HPDE6-E6E7 (cell line): Measurements from ENCODE around the gene ZNF554.
"Not testable (repeated sequence)": the region's sequence is repeated elsewhere in the genome, so short reads cannot be mapped to it uniquely, and the experiment has no call there.

Source experiments
- DNase-seq: peaks from one replicate; pipeline ENCODE4 v3.0.0; 2011; ENCODE audit warnings: missing footprints; ENCODE audit errors: extremely low spot score

Gene ZNF554

DNA sequence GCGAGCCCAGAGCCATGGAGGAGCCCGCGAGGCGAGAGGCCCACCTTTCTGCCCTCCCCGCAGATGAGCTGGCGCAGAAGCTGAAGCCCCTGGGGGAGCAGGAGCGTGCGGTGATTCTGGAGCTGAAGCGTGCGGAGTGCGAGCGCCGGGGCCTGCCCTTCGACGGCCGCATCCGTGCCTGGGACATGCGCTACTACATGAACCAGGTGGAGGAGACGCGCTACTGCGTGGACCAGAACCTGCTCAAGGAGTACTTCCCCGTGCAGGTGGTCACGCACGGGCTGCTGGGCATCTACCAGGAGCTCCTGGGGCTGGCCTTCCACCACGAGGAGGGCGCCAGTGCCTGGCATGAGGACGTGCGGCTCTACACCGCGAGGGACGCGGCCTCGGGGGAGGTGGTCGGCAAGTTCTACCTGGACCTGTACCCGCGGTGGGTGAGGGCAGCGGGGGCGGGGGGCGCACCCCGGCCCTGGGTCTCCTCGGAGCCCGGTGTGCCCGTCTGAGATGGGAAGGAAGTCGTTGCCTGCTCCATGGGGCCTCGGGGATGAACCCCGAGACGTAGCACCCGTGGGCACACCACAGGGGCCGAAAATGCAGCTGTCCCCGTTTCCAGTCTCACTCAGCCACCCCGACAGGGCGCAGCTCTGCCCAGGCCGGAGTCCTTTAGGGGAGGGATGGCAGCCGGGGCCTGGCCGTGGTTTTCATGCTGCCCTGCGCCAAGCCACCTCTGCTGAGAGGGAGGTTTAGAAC lies 12.1 kb upstream of the ZNF554 start:
- DNase-seq = no peak

DNA sequence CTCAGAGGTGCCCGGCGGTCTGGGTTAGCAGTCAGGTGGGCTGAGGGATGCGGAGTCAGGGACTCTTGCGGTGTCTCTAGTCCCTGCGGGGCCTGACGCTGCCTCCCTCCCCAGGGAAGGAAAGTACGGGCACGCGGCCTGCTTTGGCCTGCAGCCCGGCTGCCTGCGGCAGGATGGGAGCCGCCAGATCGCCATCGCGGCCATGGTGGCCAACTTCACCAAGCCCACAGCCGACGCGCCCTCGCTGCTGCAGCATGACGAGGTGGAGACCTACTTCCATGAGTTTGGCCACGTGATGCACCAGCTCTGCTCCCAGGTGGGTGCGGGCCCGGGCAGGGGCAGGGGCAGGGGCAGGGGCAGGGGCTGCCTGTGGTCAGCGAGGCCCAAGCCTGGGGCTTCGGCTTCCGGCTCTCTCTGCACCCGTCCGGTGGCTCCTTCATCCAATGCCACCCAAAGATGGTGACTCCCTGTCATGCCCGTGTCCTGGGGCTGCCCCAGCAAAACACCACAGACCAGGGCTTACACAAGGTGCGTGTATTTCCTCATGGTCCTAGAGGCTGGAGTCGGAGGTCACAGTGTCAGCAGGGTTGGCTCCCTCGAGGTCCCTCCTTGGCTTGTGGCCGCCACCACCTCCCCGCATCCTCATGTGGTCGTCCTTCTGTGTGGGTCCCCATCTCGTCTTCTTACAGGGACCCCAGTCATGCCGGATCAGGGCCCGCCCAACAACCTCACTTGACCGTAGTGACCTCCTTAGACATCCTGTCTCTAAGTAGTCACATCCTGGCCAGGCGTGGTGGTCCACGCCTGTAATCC lies 11.3 kb upstream of the ZNF554 start:
- DNase-seq = no peak

DNA sequence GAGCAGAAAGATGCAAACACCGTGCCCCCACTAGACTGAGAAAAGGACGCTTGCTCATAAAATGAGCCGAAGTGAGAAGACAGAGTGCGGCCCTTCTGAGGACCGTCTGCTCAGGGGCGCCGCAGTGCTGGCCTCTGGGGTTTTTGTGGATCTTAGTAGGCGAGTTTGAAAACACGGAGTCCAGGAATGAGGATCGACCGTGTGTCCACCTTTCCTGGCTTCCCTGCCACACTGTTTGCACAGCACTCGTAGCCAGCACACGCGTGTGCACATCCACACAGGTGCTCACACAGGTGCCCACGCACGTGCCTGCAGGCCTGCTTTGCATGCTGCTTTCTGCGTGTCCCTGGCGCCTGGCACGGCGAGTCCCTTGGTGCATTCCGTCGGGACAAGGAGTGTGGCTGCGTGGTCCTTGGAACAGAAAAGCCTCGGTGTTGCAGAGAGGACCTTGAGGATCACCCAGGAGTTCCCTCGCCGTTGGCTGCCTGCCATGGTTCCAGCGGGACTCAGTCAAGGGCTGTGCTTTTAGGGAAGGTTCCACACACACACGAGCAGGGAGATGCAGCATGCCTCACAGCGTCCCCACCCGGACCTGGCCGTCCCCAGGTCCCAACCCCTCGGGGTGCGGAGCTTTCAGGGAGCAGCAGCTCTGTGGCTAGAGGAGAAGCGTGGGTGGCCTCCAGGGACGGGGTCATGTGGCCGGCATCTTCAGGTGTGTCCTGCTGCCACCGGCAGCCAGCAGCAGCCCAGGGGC lies 10.1 kb upstream of the ZNF554 start:
- no peak for DNase-seq

DNA sequence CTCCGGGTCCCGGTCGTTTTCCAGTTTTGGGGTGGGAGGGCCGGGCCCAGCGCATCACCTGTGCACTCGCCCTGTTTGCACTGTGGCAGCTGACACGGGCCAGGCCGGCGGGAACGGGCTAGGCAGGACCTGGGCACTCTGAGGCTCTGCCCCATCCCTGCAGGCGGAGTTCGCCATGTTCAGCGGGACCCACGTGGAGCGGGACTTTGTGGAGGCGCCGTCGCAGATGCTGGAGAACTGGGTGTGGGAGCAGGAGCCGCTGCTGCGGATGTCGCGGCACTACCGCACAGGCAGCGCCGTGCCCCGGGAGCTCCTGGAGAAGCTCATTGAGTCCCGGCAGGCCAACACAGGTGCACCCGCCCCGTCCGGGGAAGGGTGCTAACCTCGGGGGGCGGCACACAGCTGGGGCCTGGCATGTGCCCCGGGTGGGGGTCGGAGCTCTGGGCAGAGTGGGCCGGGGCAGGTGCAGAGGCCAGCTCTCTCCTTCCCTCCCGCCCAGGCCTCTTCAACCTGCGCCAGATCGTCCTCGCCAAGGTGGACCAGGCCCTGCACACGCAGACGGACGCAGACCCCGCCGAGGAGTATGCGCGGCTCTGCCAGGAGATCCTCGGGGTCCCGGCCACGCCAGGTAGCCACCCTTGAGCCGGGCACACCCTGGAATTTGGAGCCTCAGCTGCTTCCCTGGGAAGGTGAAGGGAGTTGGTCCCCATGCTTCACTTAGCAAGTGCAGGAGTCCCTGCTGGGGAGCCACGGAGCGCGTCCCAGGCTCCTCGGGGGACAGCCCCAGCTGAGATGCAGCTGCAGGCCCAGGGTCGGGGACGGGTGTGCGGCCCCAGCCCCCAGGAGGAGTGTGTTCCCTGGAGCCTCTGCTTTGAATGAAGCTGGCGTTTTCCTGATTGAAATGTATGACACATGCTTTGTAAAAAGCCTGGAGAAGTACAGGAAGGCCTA lies 9.3 kb upstream of the ZNF554 start:
- no peak for DNase-seq

DNA sequence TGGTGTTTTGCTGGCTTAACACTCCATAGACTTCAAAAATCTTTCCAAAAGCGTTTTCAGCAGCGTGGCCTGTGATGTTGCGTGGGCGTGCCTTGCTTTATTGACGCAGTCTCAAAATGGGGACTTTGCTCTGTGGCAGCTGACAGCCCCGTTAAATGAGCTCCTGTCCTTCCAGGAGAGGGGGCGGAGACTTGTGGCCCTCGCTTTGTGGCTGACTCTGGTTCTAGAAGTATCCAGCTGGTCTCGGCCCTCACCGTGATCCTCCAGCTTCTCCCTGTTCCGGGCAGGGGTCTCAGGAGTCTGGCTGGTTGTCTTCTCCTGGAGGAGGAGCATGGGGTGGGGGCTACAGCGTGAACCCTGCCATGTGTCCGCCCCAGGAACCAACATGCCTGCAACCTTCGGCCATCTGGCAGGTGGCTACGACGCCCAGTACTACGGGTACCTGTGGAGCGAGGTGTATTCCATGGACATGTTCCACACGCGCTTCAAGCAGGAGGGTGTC lies 8.4 kb upstream of the ZNF554 start:
- no peak for DNase-seq

DNA sequence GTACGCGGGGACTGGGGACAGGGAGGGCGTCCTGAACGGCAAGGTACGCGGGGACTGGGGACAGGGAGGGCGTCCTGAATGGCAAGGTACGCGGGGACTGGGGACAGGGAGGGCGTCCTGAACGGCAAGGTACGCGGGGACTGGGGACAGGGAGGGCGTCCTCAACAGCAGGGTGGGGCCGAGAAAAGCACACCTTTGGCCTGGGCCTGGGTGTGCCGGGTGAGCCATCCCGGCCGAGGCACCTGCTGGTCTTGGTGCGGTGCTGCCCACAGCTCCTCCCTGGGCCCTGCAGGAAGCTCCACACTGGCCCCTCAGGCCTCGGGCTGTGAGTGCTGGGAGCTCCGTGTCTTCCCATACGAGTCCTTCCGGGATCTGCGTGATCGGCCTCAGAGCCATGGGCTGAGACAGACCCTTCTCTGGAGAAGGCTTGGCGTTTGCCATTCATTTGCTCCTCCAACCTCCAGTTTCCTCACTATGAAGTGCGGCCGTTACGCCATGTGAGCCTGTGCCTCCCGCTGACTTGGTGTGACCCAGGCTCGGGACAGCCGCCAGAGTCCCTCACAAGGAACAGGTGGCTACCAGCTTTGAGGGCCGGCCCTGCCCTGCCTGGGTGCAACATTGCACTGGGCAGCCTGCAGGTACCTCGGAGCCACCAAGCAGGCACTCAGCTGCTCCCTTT lies 7.8 kb upstream of the ZNF554 start:
- DNase-seq = no peak

DNA sequence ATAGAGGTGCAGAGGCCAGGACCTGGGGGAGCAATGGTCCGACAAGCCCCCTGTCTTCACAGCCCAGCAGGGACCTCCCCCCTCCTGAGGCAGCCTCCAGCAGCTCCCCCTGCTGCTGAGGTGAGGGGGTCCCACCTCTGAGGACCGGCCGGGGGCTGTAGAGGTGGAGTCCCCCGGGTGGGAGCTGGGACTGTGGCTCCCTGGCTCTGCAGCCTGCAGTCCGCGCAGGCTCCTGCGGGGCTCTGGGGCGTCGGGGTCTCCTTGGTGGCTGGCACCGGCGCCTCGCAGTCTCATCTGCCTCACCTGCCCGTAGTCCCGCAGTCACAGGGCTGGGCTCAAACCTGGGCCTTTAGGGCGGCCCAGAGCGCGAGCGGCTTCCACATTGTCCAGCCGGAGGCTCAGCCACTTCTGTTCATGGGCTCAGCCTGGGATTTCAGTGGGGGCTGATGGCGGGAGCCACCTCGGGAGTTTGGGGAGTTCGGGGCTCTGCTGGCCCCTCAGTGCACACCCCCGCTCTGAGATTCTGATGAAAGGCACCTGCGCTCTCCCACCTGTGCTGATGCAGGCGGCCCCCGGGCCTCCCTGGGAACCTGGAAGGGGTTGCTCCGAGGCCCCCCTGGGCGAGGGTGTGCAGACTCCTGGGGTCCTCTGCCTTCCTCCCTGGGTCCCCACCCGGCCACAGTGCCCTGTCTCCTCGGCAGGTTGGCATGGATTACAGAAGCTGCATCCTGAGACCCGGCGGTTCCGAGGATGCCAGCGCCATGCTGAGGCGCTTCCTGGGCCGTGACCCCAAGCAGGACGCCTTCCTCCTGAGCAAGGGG lies 7.0 kb upstream of the ZNF554 start:
- DNase-seq = no peak

DNA sequence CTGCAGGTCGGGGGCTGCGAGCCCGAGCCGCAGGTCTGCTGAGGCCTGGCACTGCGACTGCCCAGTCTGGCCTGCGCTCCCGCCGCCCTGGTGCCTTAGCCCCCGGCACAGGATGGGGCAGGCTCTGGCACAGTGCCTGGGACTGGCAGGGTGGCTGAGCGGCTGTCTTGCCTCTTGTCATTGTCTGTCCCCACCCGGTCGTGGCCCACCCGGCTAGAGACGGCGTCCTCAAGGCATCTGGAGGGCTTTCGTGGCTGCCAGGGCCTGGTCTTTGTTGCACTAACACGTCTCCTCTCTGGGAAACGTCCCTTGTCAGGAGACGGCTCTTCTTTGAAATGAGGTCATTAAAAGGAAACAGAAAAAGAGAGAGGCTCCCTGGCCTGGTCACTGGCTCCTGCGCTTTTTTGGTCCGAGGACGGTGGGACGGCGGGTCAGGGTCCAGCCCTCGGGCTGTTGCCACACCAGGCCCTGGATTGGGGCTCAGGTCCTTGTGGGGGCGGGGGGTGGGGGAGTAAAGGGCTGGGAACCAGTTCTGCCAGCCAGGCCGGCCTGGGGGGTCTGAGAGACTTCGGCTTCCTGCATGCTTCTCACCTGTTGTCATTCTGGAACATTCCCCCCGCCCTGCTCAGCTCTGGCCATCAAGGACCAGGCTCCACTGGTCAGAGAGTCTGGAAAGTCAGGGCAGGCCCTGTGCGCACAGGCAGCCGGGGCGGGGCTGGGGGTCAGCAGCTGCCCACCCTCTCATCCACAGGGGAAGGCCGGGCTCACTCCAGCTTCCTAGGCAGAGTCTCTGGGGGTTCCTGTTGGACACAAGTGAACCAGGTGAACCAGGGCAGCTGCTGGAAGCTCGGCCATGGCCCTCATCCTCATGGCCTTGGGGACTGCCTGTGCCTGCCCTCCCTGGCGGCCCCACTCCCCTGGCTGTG lies 6.2 kb upstream of the ZNF554 start:
- no peak for DNase-seq

DNA sequence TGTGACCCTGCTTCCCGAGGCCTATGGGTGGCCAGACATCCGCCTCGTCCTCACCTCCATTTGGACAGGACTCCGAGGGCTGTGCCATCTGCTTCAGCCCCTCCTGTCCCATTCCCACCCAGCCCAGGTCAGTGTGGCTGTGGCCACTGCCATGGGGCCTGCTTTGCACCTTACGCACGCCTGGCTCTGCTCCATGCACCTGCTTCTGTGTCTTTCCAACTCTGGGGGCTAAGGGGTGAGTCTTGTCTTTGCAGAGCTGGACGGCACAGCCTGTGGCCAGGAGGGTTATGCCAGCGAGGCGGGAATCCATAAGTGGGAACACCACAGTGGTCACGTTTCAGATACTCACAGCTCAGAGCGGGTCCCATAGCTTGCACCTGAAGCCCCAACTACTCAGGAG lies 5.2 kb upstream of the ZNF554 start:
- DNase-seq = no peak

DNA sequence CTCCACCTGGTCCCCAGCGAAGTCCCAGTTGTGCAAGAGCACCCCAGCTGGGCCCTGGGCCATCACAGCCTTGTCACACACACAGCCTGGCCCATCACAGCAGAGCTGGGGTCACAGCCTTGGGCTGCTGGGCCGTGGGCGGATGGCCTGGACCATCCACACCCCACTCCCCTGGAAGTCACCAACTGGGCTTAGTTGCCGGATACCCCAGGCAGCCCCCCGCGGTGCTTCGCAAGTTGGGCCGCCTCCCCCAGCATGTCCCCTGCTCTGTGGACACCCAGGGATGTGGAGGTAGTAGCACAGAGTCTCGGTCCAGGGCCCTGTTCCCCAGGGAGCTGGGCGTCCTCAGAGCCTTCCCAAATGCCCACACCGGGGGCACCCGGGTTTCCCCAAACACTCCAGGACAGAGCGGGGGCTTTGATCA lies 4.5 kb upstream of the ZNF554 start:
- no peak for DNase-seq

DNA sequence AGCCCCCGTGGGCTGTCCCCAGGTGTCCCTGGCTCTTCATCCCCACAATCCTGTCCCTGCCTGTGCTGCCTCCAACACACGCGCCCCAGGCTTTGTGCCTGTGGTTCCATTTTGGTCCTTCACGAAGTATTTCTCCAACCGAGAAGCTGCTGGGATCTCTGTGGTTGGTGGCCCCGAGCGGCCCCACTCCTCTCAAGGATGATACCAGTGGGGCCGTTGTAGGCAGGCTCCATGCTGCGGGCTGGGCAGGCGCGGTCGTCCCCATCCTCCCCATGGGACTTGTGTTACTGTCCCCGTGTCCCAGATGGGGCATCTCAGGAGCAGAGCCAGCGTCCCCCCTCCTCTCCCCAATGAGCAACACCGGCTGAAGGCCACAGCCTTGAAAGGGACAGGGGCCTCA lies 3.7 kb upstream of the ZNF554 start:
- DNase-seq = no peak

DNA sequence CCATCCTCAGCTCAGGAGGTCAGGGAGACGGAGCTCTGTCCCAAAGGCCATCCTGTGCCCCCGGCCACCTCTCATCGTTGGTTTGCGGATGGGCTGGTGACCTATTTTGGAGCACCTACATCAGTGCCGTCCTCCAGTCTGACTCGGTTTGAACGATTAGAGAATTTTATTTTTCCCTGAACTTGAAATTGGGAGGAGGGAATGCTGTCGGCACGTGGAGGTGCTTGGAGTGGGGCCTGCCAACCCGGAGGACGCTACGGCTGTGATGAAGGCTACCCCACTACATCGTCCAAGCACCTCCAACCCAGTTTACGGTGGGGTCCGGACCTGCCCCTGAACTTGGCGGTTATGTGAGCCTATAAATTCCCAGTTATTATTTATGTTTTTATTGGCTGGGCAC lies 3.0 kb upstream of the ZNF554 start:
- no peak for DNase-seq

DNA sequence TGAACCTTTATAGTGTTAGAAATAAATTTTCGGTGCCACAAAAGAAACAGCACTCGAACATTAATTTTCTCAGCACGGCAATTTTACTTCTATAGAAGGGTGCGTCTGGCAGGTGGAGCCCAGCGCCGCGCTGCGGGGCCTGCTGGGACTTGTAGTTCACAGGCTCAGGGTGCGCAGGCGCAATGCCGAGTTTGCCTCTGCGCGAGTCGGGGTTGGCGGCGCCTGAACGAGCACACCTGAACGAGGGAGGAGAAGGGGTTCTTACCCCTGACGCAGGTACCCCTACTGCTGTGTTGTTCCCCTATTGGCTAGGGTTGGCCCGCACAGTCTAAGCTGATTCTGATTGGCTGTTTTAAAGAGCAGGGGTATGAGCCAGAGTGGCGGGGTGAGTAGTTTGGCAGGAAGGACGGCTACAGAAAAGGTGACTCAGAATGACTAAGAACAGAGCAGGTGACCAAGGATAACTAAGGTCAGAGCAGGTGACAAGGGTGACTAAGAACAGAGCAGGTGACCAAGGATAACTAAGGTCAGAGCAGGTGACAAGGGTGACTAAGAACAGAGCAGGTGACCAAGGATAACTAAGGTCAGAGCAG lies 2.3 kb upstream of the ZNF554 start:
- DNase-seq = not testable (repeated sequence)

DNA sequence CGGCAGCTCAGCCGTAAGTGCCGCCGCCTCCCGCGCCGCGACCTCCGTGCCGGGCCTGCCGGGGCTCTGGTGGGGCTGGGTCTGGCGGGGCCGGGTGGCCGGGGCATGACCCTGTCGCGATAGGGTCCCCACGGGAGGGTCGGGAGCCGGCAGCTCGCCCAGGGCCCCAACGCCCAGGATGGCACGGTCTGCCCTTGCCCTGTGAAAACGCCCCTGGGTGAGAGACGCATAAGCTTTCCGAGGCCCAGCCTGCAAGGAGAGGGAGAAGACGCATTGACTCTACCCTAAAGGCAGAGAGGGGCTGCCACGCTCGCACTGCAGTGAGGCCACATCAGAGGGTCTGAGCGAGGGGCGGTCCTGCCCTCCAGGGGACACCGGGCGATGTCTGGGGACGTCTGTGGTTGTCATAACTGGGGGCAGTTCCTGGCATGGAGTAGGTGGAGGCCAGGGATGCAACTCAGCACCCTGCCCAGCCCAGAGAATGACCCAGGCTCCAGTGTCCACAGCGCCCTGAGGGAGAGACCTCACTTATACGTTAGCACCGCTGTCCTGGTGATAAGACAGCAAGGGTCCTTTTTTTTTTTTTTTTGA lies 539 bp downstream of the ZNF554 start:
- no peak for DNase-seq

DNA sequence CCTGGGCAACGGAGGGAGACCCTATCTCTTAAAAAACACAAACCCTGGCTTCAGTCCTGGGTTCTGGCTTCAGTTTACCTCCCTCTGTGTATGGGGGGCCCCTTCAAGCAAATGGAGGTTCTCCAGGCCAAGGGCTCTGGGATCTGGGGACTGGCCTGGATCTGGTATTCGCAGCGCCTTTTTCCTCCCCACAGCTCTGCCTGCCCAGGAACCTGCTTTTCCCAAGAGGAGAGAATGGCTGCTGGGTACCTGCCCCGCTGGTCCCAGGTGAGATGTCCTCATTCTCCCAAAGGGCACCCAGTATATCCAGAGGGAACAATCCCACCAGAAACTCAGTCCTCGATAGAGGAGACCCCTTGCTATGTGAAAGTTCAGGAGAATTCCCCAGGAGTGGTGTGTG lies 3.2 kb downstream of the ZNF554 start:
- no peak for DNase-seq

DNA sequence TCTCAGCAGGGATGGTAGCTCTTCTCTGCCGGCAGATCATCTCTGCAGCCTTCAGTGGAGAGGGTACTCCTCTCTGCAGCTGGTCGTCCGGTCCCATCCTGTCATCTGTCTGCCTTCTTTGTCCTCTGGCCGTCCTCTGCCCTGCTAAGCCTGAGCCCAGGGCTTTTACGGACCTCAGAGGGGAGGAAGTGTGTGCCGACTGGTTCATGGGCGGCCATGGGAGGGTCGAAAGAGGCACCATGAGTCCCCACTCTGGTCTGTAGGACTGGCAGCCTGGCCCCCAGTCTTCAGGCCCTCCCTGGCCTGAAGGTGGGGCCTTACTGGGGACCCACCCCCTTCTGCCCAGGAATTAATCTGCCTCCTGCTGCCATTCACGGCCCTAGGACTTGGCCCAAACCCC lies 4.0 kb downstream of the ZNF554 start:
- no peak for DNase-seq

DNA sequence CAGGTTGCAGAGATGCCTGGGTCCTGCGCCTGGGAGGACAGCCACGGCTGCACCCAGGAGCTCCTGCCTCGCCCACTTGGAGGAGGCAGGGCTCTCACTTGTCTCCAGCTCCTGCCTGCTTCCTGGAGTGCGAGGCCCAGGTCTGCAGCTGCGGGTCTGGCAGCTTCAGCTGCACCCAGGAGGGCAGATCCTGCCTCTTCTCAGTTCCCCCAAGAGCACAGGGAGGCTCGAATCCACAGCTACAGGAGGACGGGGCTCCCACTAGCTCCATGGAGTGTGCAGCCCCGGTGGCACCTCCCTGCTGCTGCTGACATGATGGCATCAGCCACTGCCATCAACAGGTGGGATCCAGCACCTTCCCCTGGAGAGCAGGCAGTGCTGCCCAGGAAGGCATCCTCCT lies 4.5 kb downstream of the ZNF554 start:
- DNase-seq = no peak

DNA sequence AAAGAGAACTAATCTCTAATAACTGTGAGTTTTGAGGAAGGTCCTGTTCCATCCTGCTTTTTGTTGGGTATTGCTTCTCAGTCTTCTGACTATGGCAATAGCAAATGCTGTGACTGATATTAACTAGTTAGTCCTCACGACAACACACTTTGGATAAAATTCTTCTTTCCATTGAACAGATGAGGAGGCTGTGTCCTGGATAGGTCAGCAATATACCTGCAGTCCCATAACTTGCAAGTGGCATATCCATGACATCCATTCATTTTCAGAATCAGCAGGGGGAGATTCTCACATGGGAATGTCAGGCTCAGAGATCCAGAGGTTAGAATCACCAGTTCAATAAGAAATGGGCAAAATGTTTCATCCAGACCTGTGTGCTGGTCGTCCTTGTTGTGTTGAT lies 7.4 kb downstream of the ZNF554 start:
- no peak for DNase-seq
